NT2/D1 (cell line): Measurements from ENCODE around the gene PRKCB.
A peak's percentile ranks its signal among the peaks of the same experiment; 100 is the strongest.

ENCODE experiments used
- DNase-seq: peaks from one replicate; pipeline ENCODE4 v3.0.0-alpha.2; 2011; ENCODE audit warnings: low read depth, low spot score
- H3K27me3 ChIP-seq: 2 replicates; pipeline ENCODE4 v1.6.0; 2011; ENCODE audit warnings: mild to moderate bottlenecking; ENCODE audit not compliant: insufficient read length, insufficient read depth
- H3K36me3 ChIP-seq: 2 replicates; pipeline ENCODE4 v1.6.1; 2011; ENCODE audit warnings: mild to moderate bottlenecking, low read length, mixed read lengths; ENCODE audit not compliant: insufficient read depth, insufficient read length
- H3K4me1 ChIP-seq: 2 replicates; pipeline ENCODE4 v1.5.1; 2011; ENCODE audit not compliant: insufficient read depth, insufficient read length
- H3K4me3 ChIP-seq: 2 replicates; pipeline ENCODE4 v1.5.1; 2011; ENCODE audit warnings: low read depth; ENCODE audit not compliant: insufficient read length
- H3K9ac ChIP-seq: 2 replicates; pipeline ENCODE4 v1.6.0; 2011; ENCODE audit warnings: low read depth; ENCODE audit not compliant: insufficient read length
- H3K9me3 ChIP-seq: 2 replicates; pipeline ENCODE4 v1.5.1; 2011; ENCODE audit warnings: mild to moderate bottlenecking, low read length; ENCODE audit not compliant: insufficient read depth
- SUZ12 ChIP-seq: IDR thresholded peaks from 2 replicates; pipeline ENCODE4 v1.6.1; 2011; ENCODE audit not compliant: insufficient read length, insufficient read depth; ENCODE audit errors: extremely low read depth
- YY1 ChIP-seq: IDR thresholded peaks from 2 replicates; pipeline ENCODE4 v1.6.1; 2011; ENCODE audit not compliant: insufficient read length, insufficient read depth
- ZNF274 ChIP-seq: IDR thresholded peaks from 2 replicates; pipeline ENCODE4 v1.6.1; 2011; ENCODE audit warnings: mild to moderate bottlenecking, low read depth, low read length

PRKCB gene

GRCh38 chr16:23952128-23952970 is 116.6 kb downstream of the PRKCB start:
- Histone ChIP-seq H3K36me3 (no peaks in the 10 kb centered on the region), H3K4me1 (peaks cover 4% of the 10 kb centered on the region), H3K9ac (no peak overlapping the region), H3K9me3 (no peaks in the 10 kb centered on the region), H3K4me3 (no peak overlapping the region), H3K27me3 (no peaks in the 10 kb centered on the region)
- TF ChIP-seq ZNF274, result no peak
- no peak for TF ChIP-seq YY1
- TF ChIP-seq SUZ12, result no peak
- peak; percentile 23 for DNase-seq

GRCh38 chr16:23952971-23953300 is 117.2 kb downstream of the PRKCB start:
- Histone ChIP-seq H3K4me1 (peaks cover 4% of the 10 kb centered on the region), H3K4me3 (no peak overlapping the region)
- no peak for TF ChIP-seq YY1

GRCh38 chr16:23953476-23953875 is 117.7 kb downstream of the PRKCB start:
- H3K9ac ChIP-seq, result no peak overlapping the region
- H3K36me3 ChIP-seq, result no peaks in the 10 kb centered on the region
- TF ChIP-seq SUZ12, result no peak
- TF ChIP-seq YY1, result no peak
- no peak for TF ChIP-seq ZNF274
- H3K4me1 ChIP-seq, result peaks cover 4% of the 10 kb centered on the region
- no peaks in the 10 kb centered on the region for H3K27me3 ChIP-seq
- no peaks in the 10 kb centered on the region for H3K9me3 ChIP-seq
- no peak overlapping the region for H3K4me3 ChIP-seq
- DNase-seq, result no peak

More at GRCh38 chr16:23952971-23953300, 117.2 kb downstream of the PRKCB start:
- DNase-seq, result no peak
- Histone ChIP-seq H3K27me3 (no peaks in the 10 kb centered on the region), H3K9ac (no peak overlapping the region), H3K9me3 (no peaks in the 10 kb centered on the region), H3K36me3 (no peaks in the 10 kb centered on the region)

GRCh38 chr16:23955088-23955487 is 119.3 kb downstream of the PRKCB start:
- Histone ChIP-seq H3K4me1 (peaks cover 4% of the 10 kb centered on the region), H3K4me3 (no peak overlapping the region), H3K9ac (no peak overlapping the region), H3K9me3 (no peaks in the 10 kb centered on the region), H3K27me3 (no peaks in the 10 kb centered on the region), H3K36me3 (no peaks in the 10 kb centered on the region)
- DNase-seq, result no peak
- no peak for TF ChIP-seq ZNF274
- TF ChIP-seq YY1, result no peak
- TF ChIP-seq SUZ12, result no peak

- no peak overlapping the region for H3K9ac ChIP-seq
These were observed 121.5 kb downstream of the PRKCB start for GRCh38 chr16:23957287-23957686.

GRCh38 chr16:23959072-23959751 is 123.4 kb downstream of the PRKCB start:
- no peaks in the 10 kb centered on the region for H3K9me3 ChIP-seq
- no peak for TF ChIP-seq ZNF274
- TF ChIP-seq YY1, result no peak
- no peak overlapping the region for H3K9ac ChIP-seq
- no peak for DNase-seq
- H3K4me3 ChIP-seq, result no peak overlapping the region
- no peaks in the 10 kb centered on the region for H3K36me3 ChIP-seq
- H3K27me3 ChIP-seq, result no peaks in the 10 kb centered on the region
- H3K4me1 ChIP-seq, result no peaks in the 10 kb centered on the region

More at GRCh38 chr16:23957287-23957686, 121.5 kb downstream of the PRKCB start:
- TF ChIP-seq ZNF274 (no peak), SUZ12 (no peak)
- Histone ChIP-seq H3K4me1 (peaks cover 4% of the 10 kb centered on the region), H3K4me3 (no peak overlapping the region), H3K9me3 (no peaks in the 10 kb centered on the region), H3K27me3 (no peaks in the 10 kb centered on the region), H3K36me3 (no peaks in the 10 kb centered on the region)
- no peak for DNase-seq

GRCh38 chr16:23959752-23960072 is 123.9 kb downstream of the PRKCB start:
- no peaks in the 10 kb centered on the region for H3K9me3 ChIP-seq
- H3K9ac ChIP-seq, result no peak overlapping the region
- H3K36me3 ChIP-seq, result no peaks in the 10 kb centered on the region
- no peaks in the 10 kb centered on the region for H3K4me1 ChIP-seq
- H3K27me3 ChIP-seq, result no peaks in the 10 kb centered on the region
- H3K4me3 ChIP-seq, result no peak overlapping the region
- DNase-seq, result no peak
- TF ChIP-seq ZNF274, result no peak
- no peak for TF ChIP-seq YY1
- TF ChIP-seq SUZ12, result no peak
